ENCODE data around the gene MAN1B1. TPM values are rescaled to one million over a fixed set of nuclear protein-coding genes. Genes with fewer than 3 reads are reported as not detected.

Gene MAN1B1
- total and polyA plus RNA-seq, 2 of the 8 experiments (the other 6 are each of a cell fraction or from before 2014, with no cell fraction given): 33.7 to 36.3 TPM

DNA sequence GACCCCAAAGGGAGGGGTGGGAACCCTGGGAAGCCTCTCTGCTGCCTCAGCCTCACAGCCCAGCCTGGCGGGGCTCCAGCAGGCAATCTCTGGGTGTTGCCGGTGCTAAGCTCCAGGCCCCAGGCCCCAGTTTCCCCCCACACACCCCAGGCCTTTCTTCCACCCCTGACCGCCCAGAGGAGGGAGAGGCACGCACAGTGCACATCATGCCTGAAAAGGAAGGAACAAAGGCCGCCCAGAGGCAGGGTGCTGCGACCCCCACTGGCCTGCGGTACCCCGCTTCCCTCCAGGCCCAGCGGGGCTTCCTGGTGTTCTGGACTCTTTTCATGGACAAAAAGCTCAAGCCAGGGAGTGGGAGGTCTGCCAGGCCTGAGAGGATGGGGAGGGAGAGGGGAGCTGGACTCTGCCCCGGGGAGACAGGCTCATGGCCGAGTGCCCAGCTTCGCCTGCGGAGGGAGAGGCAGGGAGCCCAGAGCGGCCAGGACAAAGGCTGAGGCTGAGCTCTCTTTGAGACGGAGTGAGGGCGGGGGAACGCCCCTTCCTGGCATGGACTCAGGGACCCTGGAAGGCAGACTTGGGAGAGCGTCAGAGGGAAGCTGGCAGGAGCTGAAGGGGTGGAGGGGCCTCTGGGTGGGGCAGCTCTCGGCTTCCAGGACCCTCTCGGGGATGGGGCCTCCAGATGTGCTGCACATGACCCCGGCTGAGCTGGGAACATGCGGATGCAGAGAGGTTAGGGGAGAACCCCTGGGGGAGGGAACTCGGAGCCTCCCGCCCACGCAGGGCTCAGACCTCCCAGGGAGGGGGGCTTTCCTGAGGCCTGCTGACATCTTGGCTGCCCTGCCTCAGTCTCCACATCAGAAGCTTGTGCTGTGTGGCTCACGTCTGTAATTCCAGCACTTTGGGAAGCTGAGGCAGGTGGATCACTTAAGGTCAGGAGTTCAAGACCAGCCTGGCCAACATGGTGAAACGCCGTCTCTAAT is 31.1 kb upstream of the MAN1B1 start:
- peak overlapping the region; percentile 88; the same call in 1 of the 2 replicates for H4K8ac ChIP-seq (ENCODE audit: extremely low read depth, insufficient read depth, low read length)
- ChIA-PET CTCF (ENCODE audit: partially characterized antibody) (interaction anchor here (0.6 to 8.6 kb wide), 15 partner anchors 9 to 507 kb away, joined by 3 to 156 read pairs (median 4); partner anchors contain the start of genes NPDC1, RNF224 and SAPCD2), POLR2A (ENCODE audit: partially characterized antibody) (interaction anchor here (0.9 to 1.4 kb wide), 5 partner anchors 10 to 181 kb away, joined by 3 to 5 read pairs (median 3); partner anchors contain the start of gene SAPCD2)
- no peaks in the 10 kb centered on the region for H3K79me2 ChIP-seq (ENCODE audit: control insufficient read depth in 1 of 2, insufficient read depth in 2 of 2, low read length in 2 of 2)
- peaks cover 0 to 2% of the 10 kb centered on the region in 2 experiments for H4K20me1 ChIP-seq (replicated peaks in 1 of 2; ENCODE audit: control insufficient read depth in 1 of 2, insufficient read depth in 2 of 2, low read length in 2 of 2)
- H3K4me2 ChIP-seq (ENCODE audit: insufficient read depth in 1 of 2, low read depth in 2 of 2, low read length in 2 of 2): no peak overlapping the region; a peak in 1 of 4 replicates
- no peak overlapping the region for H3K27ac ChIP-seq (ENCODE audit: low read depth, low read length)
- peaks cover 0 to 18% (median 11%) of the 10 kb centered on the region in 4 experiments; a peak in 5 of 7 replicates for H3K4me1 ChIP-seq (replicated peaks in 1 of 4; ENCODE audit: control insufficient read depth in 3 of 4, insufficient read depth in 4 of 4, low read length in 3 of 4)
- no peak overlapping the region for H3K56ac ChIP-seq (replicated peaks; ENCODE audit: insufficient read length, low read depth, low read length)
- H2BK120ac ChIP-seq (replicated peaks; ENCODE audit: low read depth, low read length): no peak overlapping the region
- H2BK15ac ChIP-seq (ENCODE audit: low read length): no peak overlapping the region
- H4K5ac ChIP-seq (ENCODE audit: insufficient read length, low read depth, low read length): no peak overlapping the region
- H3K79me1 ChIP-seq (ENCODE audit: low read depth, low read length): no peaks in the 10 kb centered on the region
- peak overlapping the region; percentile 13; the same call in 1 of the 2 replicates for H2BK5ac ChIP-seq (ENCODE audit: low read depth, low read length)
- no peak overlapping the region for H2BK20ac ChIP-seq (ENCODE audit: low read length)
- H3K23ac ChIP-seq (ENCODE audit: insufficient read length): no peak overlapping the region
- peaks cover 10 to 45% (median 36%) of the 10 kb centered on the region in 4 experiments for H3K27me3 ChIP-seq (replicated peaks in 1 of 4; ENCODE audit: control insufficient read depth in 3 of 4, extremely low read depth in 1 of 4, insufficient read depth in 3 of 4, low read length in 3 of 4)
- no peak overlapping the region for H3K4me3 ChIP-seq (ENCODE audit: extremely low read depth in 1 of 4, insufficient read depth in 2 of 4, low read depth in 3 of 4, low read length in 4 of 4)
- 71% methylated on average over 22 of the region's 28 CpGs; no CpG with 5 or more reads in 1 of the 2 experiments for WGBS, 2 experiments (ENCODE audit: extremely low coverage in 1 of 2, insufficient coverage in 1 of 2, insufficient read length in 1 of 2, insufficient replicate concordance in 2 of 2, low coverage in 1 of 2, low lambda C conversion rate in 2 of 2, missing lambda C conversion rate in 1 of 2)
- H2AK5ac ChIP-seq (ENCODE audit: low read depth, low read length): no peak overlapping the region
- no peaks in the 10 kb centered on the region for H3K36me3 ChIP-seq (ENCODE audit: control insufficient read depth in 2 of 4, insufficient read depth in 4 of 4, low read length in 3 of 4)
- DNase-seq (ENCODE audit: low read depth in 1 of 2, low spot score in 2 of 2): no peak
- peaks cover 9% of the 10 kb centered on the region; the same call in 1 of the 2 replicates for H3K23me2 ChIP-seq (ENCODE audit: low read depth, low read length)
- no peak overlapping the region for H2BK12ac ChIP-seq (ENCODE audit: low read depth, low read length)
- H3K18ac ChIP-seq (ENCODE audit: extremely low read depth, low read length): no peak overlapping the region; the same call in none of the 2 replicates
- H3K4ac ChIP-seq (replicated peaks; ENCODE audit: insufficient read length, low read depth, low read length): no peak overlapping the region
- H2AFZ ChIP-seq (ENCODE audit: low read length): no peak overlapping the region
- no peak for FAIRE-seq
- H3K14ac ChIP-seq (ENCODE audit: insufficient read length): no peak overlapping the region
- no peaks in the 10 kb centered on the region for H3K9me3 ChIP-seq (ENCODE audit: insufficient read depth in 2 of 2, low read depth in 1 of 2, low read length in 1 of 2)
- H4K91ac ChIP-seq (replicated peaks; ENCODE audit: insufficient read length, low read length): peak overlapping the region; percentile 55
- TF ChIP-seq EGR1 (IDR thresholded peaks at IDR 0.05; ENCODE audit: borderline replicate concordance, low read depth, low read length) (peak; percentile 34; the same call in 1 of the 2 replicates), JUND (IDR thresholded peaks at IDR 0.05; ENCODE audit: low read length) (no peak)
- no peak overlapping the region for H3K9ac ChIP-seq (replicated peaks in 1 of 4; ENCODE audit: extremely low read depth in 1 of 4, low read depth in 3 of 4, low read length in 3 of 4)
